ENCODE measurements around the gene CDC42BPB.

GRCh38 chr14:103078860-103079587 is 21.7 kb upstream of the CDC42BPB start:
- TF ChIP-seq, protein P1, sequence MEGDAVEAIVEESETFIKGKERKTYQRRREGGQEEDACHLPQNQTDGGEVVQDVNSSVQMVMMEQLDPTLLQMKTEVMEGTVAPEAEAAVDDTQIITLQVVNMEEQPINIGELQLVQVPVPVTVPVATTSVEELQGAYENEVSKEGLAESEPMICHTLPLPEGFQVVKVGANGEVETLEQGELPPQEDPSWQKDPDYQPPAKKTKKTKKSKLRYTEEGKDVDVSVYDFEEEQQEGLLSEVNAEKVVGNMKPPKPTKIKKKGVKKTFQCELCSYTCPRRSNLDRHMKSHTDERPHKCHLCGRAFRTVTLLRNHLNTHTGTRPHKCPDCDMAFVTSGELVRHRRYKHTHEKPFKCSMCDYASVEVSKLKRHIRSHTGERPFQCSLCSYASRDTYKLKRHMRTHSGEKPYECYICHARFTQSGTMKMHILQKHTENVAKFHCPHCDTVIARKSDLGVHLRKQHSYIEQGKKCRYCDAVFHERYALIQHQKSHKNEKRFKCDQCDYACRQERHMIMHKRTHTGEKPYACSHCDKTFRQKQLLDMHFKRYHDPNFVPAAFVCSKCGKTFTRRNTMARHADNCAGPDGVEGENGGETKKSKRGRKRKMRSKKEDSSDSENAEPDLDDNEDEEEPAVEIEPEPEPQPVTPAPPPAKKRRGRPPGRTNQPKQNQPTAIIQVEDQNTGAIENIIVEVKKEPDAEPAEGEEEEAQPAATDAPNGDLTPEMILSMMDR (IDR thresholded peaks at IDR 0.05): no peak
- no peak for TF ChIP-seq POLR2A (IDR thresholded peaks at IDR 0.05)

Measured in suprapubic skin (tissue), 3 donors.